GM12892 (cell line): ENCODE results near the gene TMEM191C.

Experiments
- POLR2A ChIP-seq: IDR thresholded peaks from 2 replicates; pipeline ENCODE4 v1.6.1; 2011; ENCODE audit warnings: low read depth, low read length, control low read depth
- POLR2AphosphoS5 ChIP-seq: IDR thresholded peaks from 2 replicates; pipeline ENCODE4 v1.6.1; 2011; ENCODE audit warnings: low read depth, low read length, control low read depth

- TF ChIP-seq POLR2AphosphoS5 (no peak), POLR2A (no peak)
Measured at GRCh38 chr22:21457023-21457787, 10.0 kb upstream of the TMEM191C start.
